PC-9 (cell line): ENCODE data around the gene LLCFC1.

Experiments
- CTCF ChIP-seq: fragments of 200-600 bp; sonication (generic); conservative IDR thresholded peaks from 2 replicates; pipeline ENCODE4 v1.6.1; 2017; ENCODE audit warnings: mixed run types, antibody characterized with exemption, mild to moderate bottlenecking, moderate library complexity
- EZH2 ChIP-seq: fragments of 200-600 bp; sonication (generic); IDR thresholded peaks from 2 replicates; pipeline ENCODE4 v1.8.0; 2017; ENCODE audit warnings: antibody characterized with exemption, low read depth

DNA sequence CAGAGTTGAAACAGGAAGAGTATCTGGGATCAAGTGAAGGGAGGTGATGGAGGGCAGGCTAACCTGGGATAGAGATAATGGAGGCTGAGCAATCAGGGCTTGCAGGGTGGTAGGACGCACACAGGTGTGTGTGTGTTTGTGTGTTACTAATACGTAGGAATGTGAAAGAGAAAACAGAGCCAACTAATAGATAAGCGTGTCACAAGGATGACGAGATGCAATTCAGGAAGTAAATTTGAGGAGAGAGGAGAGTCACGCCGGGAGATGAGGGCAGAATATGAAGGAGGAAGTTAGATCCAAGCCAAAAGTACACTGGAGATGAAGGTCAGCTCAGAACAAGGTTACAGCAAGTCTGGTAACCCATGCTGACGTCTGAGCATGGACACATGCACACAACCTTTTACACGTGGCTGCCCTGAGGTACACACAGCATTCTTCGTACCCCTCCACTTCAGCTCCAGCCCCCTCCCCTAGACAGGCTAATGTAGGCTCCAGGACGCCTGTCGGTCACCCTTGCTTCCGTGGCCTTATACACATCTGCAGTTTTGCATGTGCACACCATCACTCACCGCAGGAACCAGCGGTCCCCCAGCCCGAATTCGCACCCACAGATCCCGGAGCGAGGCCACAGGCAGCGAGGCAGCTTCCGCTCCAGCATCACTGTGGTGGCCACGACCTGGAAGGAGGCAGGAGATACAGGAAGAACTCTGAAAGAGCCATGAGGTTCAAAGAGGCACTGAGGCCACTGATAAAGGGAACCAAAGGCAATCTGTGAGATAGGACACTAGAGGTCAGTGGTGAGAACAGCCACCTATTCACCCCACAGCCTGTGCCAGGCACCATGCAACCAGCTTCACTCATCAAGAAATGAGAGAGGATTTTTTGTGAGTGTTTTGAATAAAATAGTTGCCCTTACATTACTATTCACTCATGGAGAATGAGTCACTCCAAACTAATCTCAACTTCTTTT lies 30.1 kb upstream of the LLCFC1 start:
- TF ChIP-seq CTCF (peak; percentile 53; the same call in 1 of the 2 replicates), EZH2 (no peak)
